Glutamatergic neuron (in vitro differentiated cells): ENCODE data around the gene MYCL. TPM values are rescaled to one million over a fixed set of nuclear protein-coding genes. Genes with fewer than 3 reads are reported as not detected.

Source experiments
- DNase-seq: peaks from one replicate; pipeline ENCODE4 v3.0.0; 2022
- H3K27ac Mint-ChIP-seq: one replicate; pipeline ENCODE4 v1.8.0; 2020; ENCODE audit warnings: mild to moderate bottlenecking, mixed read lengths, inconsistent platforms; ENCODE audit not compliant: unreplicated experiment
- H3K27me3 Mint-ChIP-seq: one replicate; pipeline ENCODE4 v1.8.0; 2020; ENCODE audit warnings: mild to moderate bottlenecking, moderate library complexity, mixed read lengths, inconsistent platforms; ENCODE audit not compliant: unreplicated experiment
- H3K36me3 Mint-ChIP-seq: one replicate; pipeline ENCODE4 v1.8.0; 2020; ENCODE audit warnings: mild to moderate bottlenecking, mixed read lengths, inconsistent platforms; ENCODE audit not compliant: unreplicated experiment
- H3K4me1 Mint-ChIP-seq: one replicate; pipeline ENCODE4 v1.8.0; 2020; ENCODE audit warnings: mild to moderate bottlenecking, low read depth, mixed read lengths, inconsistent platforms; ENCODE audit not compliant: unreplicated experiment
- H3K4me3 Mint-ChIP-seq: one replicate; pipeline ENCODE4 v1.8.0; 2020; ENCODE audit warnings: mild to moderate bottlenecking, mixed read lengths, inconsistent platforms; ENCODE audit not compliant: unreplicated experiment
- H3K9me3 Mint-ChIP-seq: one replicate; pipeline ENCODE4 v1.8.0; 2020; ENCODE audit warnings: mild to moderate bottlenecking, moderate library complexity, mixed read lengths, inconsistent platforms; ENCODE audit not compliant: unreplicated experiment
- total RNA-seq: library from RNA; stranded (reverse); fragmentation: NEBNext Ultra II Directional; extraction: Animal tissue kit (Norgen Biotek cat#: 25700); gene quantifications from one replicate; pipeline ENCODE4 v1.2.1, GENCODE V29; 2021; ENCODE audit not compliant: unreplicated experiment
- TF ChIP-seq, protein P1 (sequence below): fragments of 200-600 bp; sonication (generic); IDR thresholded peaks from one replicate; pipeline ENCODE4 v1.5.0; 2021; ENCODE audit not compliant: partially characterized antibody, unreplicated experiment

The MYCL gene
- total RNA-seq, 1 donor from 2014 or later: 97.7 TPM

DNA sequence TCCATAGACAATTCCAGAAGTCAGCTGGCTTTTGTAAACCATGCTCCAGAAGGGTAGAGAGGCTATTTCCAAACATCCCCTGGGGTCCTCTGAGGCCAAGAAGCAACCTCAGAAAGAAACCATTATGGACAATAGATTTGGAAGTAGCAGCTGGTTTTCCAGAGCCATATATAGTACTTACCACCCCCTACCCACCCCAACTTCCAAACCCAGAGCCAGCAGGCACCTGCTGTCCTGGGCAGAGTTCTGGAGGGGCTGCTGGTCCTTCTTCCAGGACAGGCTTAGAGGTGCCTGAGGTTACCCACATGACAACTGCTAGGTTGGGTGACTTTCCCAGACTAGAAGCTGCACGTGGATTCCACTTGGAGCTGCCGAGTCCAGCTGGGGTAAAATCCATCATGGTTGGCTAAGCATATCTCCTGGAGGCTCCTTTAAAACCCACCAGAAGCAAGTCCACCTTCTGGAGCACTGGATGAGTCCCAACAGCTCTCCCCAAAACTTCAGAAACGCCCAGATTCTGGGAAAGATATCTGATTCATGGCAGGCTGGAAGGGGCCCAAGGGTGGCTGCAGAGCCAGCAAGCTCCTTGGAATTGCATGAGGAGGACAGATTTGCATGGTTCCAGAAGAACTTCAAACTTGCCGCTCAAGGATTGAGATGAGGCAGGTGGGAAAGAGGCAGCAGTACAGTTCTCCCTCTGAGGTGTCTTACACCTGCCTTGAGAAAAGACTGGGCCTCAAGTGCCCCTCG, 5.8 kb downstream of the MYCL start:
- Mint-ChIP-seq H3K9me3 (peaks cover 29% of the 10 kb centered on the region), H3K27me3 (peaks cover 21% of the 10 kb centered on the region), H3K27ac (peak overlapping the region; percentile 91), H3K4me1 (peaks cover 65% of the 10 kb centered on the region), H3K36me3 (no peaks in the 10 kb centered on the region), H3K4me3 (peak overlapping the region; percentile 91)
- no peak for DNase-seq
- TF ChIP-seq, protein P1, sequence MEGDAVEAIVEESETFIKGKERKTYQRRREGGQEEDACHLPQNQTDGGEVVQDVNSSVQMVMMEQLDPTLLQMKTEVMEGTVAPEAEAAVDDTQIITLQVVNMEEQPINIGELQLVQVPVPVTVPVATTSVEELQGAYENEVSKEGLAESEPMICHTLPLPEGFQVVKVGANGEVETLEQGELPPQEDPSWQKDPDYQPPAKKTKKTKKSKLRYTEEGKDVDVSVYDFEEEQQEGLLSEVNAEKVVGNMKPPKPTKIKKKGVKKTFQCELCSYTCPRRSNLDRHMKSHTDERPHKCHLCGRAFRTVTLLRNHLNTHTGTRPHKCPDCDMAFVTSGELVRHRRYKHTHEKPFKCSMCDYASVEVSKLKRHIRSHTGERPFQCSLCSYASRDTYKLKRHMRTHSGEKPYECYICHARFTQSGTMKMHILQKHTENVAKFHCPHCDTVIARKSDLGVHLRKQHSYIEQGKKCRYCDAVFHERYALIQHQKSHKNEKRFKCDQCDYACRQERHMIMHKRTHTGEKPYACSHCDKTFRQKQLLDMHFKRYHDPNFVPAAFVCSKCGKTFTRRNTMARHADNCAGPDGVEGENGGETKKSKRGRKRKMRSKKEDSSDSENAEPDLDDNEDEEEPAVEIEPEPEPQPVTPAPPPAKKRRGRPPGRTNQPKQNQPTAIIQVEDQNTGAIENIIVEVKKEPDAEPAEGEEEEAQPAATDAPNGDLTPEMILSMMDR: no peak

DNA sequence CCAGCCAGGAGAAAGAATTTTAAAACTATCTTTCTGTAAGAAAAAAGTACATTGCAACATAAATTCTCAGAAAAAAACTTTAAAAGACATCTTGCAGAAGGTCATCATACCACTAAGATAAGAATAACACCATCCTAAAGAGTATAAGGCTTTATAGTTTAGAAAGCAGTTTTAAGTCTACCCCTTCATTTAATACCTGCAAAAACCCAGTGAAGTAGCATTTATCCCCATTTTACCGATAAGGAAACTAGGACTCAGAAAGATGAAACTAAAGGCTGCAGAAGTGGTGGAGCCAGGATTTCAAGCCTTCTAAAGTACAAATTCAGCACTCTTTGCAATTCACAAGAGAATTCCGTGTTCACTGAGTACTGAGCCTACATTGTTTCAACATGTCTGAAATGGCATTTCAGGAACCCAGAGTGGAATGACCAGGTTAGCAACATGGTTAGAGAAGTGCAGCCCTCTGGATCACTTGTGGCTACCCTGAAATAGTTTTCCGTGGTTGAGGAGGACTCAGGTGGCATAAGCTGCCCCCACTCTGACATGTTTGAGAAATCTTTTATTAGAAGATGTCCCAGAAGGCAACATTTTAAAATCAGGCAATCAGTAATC, 6.7 kb downstream of the MYCL start:
- TF ChIP-seq, protein P1: no peak
- Mint-ChIP-seq H3K27ac (peak overlapping the region; percentile 91), H3K4me3 (peak overlapping the region; percentile 75), H3K36me3 (no peaks in the 10 kb centered on the region), H3K27me3 (peaks cover 20% of the 10 kb centered on the region), H3K4me1 (peaks cover 66% of the 10 kb centered on the region), H3K9me3 (peaks cover 23% of the 10 kb centered on the region)
- no peak for DNase-seq

DNA sequence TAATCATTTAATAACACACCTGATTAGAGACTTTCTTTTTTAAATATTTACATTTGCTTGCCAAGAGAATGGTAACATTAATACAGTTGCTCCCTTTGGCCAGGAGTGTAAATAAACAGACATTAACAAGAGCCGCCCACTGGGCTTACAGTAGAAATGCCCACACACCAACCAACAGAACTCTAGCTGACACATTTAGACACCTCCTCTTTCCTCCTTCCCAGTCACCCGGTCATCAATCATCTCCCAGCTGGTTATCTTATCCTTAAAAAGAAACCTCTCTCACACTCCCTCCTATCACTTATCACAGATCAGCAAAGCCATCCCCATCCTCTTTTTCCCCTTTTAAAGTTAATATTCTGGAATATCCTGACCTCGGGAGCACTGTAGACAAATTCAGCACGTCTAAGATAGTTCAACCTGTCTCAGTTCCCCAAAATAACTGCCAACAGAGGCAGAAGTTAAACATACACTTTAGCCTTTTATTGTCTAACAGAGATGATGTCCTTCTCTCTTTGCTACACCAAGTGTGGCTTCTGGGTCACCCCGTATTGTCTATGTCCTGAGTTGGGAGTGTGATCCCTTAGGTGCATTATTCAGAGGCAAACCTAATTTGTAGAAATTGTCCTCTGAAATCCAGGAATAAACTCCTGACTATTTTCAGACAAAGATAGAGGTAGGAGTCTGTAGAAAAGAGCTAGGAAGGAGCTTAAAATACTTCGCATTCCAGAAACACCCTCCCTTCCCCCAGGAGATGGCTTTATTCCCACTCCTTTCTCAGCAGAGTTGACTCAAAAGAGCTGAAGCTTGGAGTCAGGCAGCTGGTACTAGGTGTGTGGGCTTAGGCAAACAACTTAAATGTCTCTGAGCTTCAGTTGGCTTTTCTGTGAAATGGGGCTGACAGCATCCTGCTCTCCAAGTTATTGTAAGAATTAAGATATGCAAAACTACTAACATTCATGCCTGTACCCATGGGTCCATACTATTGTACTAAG, 8.8 kb downstream of the MYCL start:
- TF ChIP-seq, protein P1: no peak
- peak overlapping the region; percentile 2 for H3K27ac Mint-ChIP-seq
- no peaks in the 10 kb centered on the region for H3K36me3 Mint-ChIP-seq
- H3K9me3 Mint-ChIP-seq: peaks cover 11% of the 10 kb centered on the region
- no peak for DNase-seq
- peaks cover 52% of the 10 kb centered on the region for H3K4me1 Mint-ChIP-seq
- peaks cover 13% of the 10 kb centered on the region for H3K27me3 Mint-ChIP-seq
- no peak overlapping the region for H3K4me3 Mint-ChIP-seq

DNA sequence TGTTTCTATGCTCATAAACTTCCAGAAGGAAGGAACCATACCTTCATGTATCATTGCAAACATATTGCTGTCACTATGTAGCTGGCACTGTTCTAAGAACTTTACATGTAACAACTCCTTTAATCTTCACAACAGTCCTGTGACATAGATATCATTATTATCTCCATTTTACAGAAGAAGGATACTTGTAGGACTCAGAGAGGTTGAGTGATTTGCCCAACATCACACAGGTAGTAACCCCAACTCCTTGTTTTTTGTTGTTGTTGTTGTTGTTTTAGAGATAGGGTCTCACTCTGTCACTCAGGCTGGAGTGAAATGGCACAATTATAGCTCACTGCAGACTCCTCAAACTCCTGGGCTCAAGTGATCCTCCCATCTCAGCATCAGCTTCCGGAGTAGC, 10.8 kb downstream of the MYCL start:
- TF ChIP-seq, protein P1: no peak
- no peak overlapping the region for H3K4me3 Mint-ChIP-seq
- H3K9me3 Mint-ChIP-seq: no peaks in the 10 kb centered on the region
- DNase-seq: no peak
- peaks cover 3% of the 10 kb centered on the region for H3K27me3 Mint-ChIP-seq
- H3K36me3 Mint-ChIP-seq: no peaks in the 10 kb centered on the region
- H3K27ac Mint-ChIP-seq: no peak overlapping the region
- H3K4me1 Mint-ChIP-seq: peaks cover 33% of the 10 kb centered on the region
